Stimulated activated CD4-positive, alpha-beta T cell treated with anti-CD3 and anti-CD28 coated beads, Interleukin-1b, Interleukin-23, amount 100 ng/mL, for 4 hours (primary cell): Measurements from ENCODE around the gene ADCY2.

Experiments
- DNase-seq, 2 donors: peaks; one replicate each; pipeline ENCODE4 v3.0.0-alpha.2; 2020; ENCODE audit warnings: low read depth in 2 of 2

ADCY2 gene

DNA sequence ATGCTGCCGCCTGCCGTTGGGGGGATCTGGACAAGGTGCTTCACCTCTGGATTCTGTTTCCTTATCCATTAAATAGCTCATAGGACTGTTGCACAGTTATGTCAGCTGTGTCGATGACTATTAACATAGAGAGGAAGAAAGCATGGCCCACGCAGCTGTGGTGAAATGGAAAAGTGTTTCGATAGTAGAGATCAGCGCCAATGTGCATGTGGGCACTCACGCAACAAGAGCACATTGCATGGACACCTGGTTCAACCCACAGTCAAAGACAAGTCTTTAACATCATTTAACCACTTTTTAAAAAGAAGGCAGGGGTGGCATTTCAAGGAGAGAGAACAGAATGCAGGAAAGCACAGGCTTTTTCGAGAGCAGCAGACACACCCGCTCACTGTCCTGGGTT is 107.6 kb downstream of the ADCY2 start:
- no peak for DNase-seq

DNA sequence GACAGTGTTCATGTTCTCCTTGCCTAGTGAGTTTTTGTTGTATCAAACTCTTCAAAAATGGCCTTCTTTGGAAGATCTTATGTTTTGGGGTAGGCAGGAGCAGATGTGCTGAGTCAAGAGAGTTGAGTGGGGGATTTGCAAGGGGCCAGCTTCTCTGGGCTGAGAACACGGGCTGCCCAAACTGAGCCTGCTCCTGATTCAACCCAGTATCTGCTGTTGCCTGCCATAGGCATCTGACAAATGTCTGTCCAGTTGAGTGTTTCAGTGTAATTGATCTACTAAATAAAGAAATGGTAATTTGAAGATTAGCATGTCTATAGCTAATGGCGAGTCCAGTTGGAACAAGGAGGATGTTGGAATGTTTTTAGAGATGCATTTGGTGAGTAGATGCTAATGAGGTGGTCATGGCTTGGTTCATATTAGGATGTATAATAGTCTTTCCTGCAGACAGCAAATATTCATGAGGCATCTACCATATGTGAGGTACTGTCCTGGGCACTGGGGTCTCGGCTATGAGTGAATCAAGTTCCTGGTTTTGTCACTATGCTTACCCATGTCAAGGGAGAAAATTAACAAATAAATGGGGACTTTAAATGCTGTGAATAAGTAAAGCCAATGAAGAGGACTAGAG is 119.5 kb downstream of the ADCY2 start:
- no peak for DNase-seq

DNA sequence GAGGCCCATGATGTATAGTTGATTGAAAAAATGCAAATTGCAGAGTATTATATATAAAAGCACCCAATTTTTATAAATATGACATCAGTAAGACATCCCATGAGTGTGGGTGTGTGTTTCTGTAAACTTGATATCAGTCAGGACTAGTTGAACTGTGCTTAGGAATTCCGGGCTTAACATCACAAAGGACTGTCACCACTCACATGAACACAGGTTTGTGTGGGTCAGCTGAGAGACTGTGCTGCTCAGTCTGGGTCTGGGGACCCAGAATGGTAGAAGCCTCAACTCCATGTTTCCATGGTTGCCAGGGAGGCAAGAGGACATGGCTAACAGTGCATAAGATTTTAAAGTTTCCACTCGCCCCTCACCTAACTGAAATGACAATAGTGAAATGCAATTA is 120.3 kb downstream of the ADCY2 start:
- no peak for DNase-seq

DNA sequence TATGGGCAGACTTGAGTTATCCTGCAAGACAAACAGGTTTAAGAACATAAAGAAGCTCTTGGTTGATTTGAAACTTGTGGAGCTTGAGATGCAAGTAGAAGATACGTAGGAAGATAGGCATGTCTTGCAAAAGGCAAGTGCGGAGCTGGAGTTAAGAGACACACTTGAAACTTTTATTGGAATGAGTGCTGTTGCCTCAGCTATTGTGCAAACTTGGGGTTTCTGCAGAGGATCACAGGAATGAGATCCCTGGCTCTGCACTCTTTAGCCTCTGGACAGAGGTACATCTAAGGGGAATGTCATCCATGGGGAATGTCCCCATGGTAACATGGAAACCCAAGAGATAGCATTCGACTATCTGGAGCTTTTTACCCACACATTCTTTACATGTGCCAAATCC is 121.1 kb downstream of the ADCY2 start:
- DNase-seq = no peak

DNA sequence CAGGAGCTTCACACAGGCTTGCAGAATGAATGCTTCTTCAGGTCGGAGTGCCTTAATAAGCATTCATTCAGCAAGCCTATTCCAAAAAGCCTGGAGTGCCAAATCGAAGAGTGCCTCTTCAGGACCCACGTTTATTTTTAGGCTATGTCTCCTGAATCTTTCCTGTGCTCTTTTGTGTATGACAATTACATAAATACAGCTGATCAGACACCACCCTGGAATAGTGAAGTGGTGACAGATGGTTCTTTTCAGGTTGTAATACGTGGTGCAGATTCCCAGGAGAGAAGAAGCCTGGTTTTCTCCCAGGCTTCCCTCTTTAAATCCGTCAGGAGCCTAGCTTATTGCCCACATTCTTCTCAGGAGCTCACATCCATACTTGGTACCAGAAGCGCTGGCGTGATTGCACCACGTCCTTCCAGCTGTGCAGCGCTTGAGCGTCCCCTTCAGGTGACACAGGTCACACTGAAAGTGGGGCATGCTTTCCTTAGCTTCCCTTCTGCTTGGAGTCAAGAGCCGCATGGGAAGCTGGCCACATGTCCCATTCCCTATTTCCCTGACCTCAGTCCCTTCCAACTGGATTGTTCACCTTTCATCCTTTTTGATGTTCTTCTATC is 123.1 kb downstream of the ADCY2 start:
- no peak for DNase-seq

DNA sequence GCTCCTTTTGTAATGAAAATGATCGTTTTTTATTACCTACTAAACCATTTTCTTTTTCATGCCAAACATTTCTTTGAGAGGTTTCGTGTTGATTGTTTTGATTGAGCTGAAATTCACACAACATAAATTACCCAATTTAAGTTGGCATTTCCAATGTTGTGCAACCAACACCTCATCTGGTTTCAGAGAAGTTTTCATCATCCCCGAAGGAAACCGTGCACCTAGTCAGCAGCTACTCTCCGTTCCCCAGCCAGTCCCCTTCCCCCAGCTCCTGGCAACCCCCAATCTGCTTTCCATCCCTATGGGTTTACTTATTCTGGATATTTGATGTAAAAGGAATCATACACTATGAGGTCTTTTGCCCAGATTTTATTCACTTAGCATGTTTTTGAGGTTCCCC is 123.6 kb downstream of the ADCY2 start:
- no peak for DNase-seq

DNA sequence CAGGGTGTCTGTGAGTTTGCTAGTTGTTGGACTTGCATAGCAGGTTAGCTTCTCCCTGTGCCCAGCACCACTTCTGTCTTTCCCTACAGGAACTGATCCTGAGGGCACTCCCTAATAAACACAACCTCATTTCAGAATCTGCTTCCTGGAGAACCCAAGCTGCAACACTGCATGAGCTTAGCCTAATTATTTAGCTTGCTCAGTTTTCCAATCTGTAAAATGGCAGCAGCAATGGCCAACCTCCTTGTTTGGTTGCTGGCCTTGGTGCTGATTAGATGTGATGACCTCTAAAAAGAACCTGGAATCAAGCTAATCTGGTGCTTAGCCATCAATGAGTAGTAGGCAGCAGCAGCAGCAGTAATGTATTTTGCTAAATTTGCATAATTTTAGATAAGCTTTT is 133.9 kb downstream of the ADCY2 start:
- DNase-seq = no peak

DNA sequence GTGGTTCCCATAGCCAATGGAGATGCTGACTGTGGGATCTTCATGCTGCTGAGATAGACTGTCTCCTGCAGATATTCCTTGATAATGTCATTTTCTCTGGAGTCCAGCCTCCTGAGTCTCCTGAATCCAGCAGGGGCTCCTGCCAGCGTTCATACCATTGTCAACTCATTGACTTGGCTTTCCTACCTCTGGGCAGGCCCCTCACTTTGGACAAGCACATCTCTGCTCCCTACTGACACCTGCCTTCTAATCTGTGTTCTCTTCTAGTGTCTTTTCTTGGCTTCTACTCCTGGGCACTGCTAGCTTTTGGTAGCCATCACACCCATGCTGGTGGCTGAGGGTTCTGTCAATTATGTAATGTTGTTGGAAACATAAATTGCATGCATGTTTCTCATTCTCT is 138.0 kb downstream of the ADCY2 start:
- DNase-seq = no peak

DNA sequence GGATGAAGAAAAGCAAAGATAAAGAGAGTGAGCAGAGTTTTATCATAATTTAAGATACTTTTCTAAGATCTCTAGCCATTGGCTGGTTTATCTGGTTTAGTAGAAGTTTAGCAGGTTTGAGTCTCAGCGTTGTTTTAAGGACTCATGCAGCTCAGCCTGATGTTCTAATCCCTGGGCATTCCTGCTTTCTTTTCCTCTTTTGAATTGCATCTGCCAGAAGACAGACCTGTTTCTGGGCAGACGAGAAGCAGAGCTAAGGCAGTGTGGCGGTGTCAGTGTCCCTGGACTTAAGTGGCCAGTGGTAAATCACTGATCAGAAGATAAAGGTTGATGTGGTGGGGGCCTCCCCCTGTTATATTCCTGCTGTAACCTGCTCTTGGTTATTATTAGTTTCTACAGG is 138.6 kb downstream of the ADCY2 start:
- DNase-seq = no peak

DNA sequence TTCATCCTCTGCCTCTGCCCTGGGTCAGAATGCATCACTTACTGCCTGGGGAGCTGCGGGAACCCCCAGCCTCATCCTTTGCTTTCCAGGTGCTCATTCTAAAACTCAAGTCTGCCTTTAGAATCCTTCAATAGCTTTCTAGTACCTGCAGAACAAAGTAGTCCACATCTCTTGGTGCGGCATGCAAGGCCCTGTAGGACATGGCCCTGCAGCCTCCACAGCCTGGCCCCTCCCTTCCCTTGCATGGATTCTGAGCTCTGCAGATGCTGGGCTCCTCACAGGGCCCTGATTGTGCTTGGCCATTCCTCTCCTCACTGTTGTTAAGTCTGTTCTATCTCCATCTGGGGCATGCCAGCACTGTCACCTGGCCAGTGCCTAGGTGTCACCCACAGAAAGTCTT is 141.6 kb downstream of the ADCY2 start:
- no peak for DNase-seq

DNA sequence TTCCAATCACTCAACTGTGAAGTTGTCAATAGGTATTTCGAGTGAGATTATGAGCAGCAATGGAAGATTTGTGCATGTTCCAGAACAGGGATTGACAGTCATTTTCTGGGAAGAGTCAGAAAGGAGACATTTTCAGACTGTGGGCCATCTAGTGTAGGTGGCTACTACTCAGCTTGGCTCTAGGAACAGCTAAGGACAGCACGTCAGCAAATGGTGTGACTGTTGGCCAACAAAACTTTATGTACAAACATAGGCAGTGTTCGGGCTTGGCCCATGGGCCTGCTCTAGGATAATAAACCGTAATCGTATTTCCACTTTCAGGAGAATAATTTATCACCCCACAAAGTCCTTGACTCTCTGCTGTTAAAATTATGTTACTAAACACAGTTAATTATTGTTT is 143.6 kb downstream of the ADCY2 start:
- DNase-seq = no peak

DNA sequence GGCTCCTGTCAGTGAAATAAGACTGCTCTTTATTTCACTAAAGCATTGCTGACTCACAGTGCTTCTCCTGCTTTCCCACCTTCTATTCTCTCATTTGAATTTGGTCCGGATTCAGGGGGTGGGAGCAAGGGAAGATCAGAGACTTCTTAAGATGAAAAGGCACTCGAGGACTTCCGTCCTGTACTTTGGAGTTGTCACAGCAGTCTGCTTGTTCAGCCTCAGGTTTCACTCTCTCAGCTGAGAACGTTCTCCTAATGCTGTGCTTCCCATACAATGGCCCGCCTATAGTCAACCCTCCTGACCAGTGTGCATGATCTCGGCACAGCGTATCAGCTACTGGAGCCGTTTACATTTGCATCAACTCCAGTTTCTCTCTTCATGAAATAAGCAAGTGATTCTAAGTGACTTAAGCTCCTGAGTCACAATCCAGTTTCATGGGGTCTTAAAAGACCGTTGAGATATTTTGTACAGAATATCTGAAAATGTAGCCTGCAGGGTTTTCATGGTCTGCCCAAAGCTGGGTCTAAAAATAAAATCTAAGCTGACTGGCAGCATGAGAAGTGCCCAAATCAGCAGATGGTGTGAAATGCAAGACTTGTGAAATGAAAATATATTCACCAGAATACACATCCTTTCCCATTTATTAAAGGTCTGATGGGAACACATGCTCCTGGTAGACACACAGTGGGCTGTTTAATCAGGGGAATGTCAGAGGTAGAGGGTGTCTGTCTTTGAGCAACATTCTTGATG is 145.0 kb downstream of the ADCY2 start:
- DNase-seq = no peak

DNA sequence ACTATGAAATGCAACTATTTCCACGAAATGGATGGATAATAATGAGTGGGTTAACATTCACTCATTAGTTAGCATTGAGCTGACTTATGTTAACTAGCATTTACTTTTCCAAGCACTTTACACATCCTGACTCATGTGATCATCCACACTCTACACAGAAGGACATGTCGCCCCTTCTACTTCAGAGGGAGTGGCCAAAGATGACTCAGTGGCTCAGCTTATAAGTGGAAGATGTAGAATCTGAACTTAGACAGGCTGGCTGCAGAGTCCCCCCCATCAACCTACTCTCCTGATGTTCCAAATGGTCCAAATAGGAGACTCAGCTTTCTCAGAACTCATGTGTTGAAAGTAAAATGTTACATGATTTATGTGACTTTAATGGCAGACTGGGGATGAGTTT is 146.0 kb downstream of the ADCY2 start:
- no peak for DNase-seq

DNA sequence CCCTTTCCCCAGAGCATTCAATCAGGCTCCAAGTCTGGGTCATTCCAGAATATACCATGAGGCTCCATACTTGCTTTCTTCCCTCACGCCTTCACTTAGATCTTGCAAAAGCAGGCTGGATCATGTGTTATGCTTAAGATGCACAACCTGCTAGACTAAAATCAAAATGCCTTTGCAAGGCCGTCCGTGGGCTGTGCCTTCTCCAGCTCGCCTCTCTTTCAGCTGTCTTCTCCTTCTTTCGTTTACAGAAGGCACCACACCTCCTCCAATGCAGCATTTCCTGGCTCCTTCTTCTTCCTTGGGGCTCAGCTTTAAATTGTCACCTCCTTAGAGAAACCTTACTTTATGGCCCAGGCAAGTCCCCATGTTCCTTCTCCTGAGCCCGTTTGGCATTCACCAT is 150.6 kb downstream of the ADCY2 start:
- DNase-seq = no peak

DNA sequence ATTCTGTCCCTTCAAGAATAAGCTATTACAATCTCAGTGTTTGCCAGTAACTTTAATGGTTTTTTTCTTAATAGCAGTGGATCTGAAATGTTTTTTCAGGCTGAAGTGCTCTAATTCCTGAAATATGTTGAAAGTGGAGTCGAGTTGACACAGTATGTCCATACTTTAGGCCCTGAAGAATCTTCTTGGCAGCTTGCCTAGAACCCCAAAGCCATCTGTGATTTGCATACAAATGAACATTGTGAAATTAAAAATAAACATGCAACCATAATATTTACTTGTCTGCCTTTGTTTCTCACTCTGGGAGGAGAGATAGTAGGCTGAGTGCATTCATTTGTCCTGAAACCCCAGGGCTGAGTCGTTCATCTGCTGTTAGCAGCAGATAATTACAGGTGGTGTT is 152.7 kb downstream of the ADCY2 start:
- DNase-seq = no peak

DNA sequence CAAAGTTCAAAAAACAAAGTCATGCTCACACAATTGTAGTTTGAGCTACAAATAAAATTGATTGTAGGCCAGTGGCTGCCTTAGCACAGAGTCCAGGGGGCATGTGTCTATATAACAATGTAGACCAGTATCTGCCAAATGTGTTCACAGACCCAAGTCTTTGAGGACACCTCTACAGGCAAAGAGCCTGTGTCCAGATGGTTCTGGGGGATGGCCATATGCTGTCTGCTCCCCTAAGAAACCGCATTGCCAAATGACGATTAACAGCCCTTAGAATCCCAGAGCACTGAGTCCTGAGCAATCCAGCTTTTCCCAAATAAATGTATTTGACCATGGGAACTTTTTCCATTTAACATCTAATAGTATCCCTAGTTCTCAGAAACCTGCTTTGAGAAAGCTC is 169.6 kb downstream of the ADCY2 start:
- DNase-seq = no peak

DNA sequence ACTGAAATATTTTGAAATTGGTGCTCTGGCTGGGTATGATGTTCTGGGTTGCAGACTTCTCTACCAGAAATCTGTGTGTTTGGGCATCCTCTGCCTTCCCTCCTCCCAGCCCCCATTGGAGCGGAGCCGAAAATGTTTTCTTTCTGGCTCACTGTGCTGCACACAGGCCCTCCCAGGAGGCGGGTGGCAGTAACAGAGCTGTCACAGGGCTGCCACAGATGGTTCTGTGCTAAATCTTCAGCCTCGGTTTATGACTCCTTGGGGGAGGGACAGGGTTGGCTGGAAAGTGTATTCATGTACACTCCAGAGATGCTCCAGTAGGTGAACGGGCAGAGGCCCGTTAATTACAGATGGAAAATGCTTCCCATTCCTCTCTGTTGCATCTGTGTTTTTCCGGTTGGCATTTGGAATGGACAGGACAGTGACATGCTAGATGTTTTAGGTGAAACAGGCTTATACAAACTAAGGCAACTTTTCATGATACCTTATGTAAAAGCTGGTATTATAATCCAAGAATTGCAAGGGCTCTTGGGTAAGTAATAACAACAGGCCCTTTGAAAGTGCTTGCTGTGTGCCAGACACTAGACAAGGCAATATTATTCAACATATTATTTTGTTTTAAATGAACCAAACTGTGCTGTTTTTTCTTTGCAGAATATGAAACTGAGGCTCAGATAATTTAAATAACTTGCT is 180.2 kb downstream of the ADCY2 start:
- no peak for DNase-seq

DNA sequence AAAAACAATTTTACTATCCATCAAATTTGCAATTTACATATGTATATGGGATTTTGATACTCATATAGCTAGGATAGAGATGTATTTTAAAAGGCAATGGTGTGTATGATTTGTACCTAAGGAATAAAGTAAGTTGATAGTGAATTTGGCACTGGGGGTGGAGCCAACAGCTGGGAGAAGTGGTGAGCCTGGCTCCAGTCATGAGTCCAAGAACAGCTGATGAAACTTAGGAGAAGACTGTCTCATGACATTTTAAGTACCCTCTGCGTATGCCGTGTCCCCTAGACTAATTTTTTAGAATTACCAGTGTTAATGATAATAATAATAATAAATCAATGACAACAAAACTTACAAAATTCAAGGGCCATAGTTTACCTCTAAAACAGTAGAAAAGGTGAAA is 181.4 kb downstream of the ADCY2 start:
- DNase-seq = no peak

DNA sequence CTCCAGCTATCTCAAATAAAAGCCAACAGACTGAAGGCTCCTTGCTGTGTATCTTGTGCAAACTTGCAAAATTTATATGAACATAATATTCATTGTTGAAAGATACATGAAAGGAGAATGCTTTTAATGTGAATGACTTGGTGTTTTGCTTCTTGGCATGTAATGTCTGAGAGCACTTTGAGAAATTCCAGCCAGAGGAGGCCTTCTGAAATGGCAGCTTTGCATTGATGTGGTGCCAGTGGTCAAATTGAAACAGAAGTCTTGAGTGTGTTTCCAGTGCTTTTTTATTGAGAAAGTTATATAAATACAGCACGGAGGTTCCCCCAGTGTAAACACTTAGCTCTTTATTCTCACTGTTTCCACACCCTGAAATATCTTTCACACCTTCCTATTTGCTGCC is 182.1 kb downstream of the ADCY2 start:
- DNase-seq = no peak

DNA sequence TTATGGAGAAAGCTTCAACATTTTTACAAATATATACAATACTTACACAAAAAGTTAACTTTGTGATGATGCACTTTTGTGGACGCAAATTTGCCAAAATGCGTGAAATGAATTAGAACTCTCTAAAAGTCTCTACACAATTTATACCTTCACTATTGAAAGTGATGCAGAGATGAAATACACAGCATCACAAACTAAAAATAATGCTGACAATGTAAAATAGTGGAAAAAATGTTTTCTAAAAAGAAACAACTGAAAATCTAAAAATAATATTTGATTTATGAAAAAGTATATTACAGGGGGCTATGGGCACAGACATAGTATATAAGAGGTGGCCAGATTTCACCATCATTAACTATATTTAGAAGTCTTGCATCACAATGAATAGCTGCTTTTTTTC is 188.8 kb downstream of the ADCY2 start:
- no peak for DNase-seq

DNA sequence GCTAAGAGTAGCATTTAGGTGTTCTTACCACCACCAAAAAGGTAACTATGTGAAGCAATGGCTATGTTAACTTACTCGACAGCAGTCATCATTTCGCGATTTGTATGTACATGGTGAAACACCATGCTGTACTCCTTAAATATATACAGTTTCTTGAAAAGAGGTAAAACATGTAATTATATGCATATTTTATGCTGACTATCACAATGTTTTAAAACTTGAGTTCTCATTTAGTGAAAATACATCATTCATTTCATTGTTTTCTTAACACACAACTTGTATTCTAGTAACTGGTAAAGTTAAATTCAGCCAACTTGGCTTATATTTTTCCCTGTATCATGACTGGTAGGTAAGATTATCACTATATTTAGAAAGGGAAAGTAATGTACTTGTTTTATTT is 189.9 kb downstream of the ADCY2 start:
- DNase-seq = no peak

DNA sequence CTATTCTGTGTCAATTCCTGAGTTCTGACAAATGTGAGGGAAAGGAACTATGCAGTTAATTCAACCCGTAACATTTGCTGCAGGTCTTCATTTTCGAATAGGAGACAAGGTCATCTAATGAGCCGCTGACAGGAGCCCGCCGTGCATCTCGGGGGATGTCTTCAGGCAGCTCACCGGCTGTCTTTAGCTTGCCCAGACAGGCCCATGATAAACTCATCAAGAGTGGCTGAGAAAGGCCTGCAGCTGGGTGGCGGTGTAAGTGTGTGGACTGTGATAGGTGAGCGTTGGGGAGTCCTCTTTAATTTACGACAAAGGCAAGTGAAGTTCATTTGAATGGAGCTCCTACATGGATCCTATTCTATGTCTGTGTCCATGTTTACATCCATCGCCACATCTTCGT is 190.5 kb downstream of the ADCY2 start:
- DNase-seq = no peak

DNA sequence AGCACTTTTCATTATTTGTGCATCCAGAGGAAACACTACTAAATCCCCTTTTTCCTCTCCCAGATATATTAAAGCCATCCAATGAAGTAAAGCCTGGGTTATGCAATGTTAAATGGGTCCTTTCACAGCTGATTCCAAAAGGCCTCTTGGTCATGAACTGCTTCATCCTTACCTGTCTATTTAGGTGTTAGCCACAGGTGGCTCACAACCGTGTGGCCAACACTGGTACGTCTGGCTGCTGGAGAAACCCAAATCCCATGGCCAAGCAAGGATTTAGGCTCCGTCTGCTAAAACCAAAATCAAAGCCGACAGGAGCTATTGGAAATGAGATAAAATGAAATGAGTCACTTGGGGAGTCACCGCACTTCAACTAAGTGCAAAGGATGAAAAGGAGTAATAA is 193.9 kb downstream of the ADCY2 start:
- no peak for DNase-seq
